AG04450 (cell line): ENCODE results near the gene SLC6A19. TPM values are rescaled to one million over a fixed set of nuclear protein-coding genes. Genes with fewer than 3 reads are reported as not detected.

Source experiments
- CTCF ChIA-PET: fragments of 300-600, 350-600 bp; formaldehyde crosslinking; extraction: SDS; loops from one replicate; lab custom pipeline; 2022; ENCODE audit warnings: antibody characterized with exemption, inconsistent platforms; lab: Charles Lee
- POLR2A ChIA-PET: fragments of 350-600 bp; formaldehyde crosslinking; extraction: SDS; loops from one replicate; lab custom pipeline; 2021; ENCODE audit warnings: antibody characterized with exemption, inconsistent platforms; lab: Yijun Ruan, JAX
- DNase-seq: peaks from one replicate; pipeline ENCODE4 v3.0.0-alpha.2; 2011; ENCODE audit warnings: low read depth, low spot score
- H3K27ac ChIP-seq: one replicate; pipeline ENCODE4 v1.5.1; 2012; ENCODE audit warnings: low read depth, low read length, control low read depth
- H3K27me3 ChIP-seq: one replicate; pipeline ENCODE4 v1.6.0; 2012; ENCODE audit warnings: low read length; ENCODE audit not compliant: control insufficient read depth, insufficient read depth
- H3K4me3 ChIP-seq: 2 replicates; pipeline ENCODE4 v1.5.1; 2011; ENCODE audit warnings: mild to moderate bottlenecking, low read depth, low read length, control low read depth
- H3K9me3 ChIP-seq: 2 replicates; pipeline ENCODE4 v1.5.1; 2012; ENCODE audit warnings: low read length; ENCODE audit not compliant: control insufficient read depth, insufficient read depth
- CTCF ChIP-seq: IDR thresholded peaks from 2 replicates; pipeline ENCODE4 v1.5.1; 2011; ENCODE audit warnings: low read depth, low read length, control low read depth, inconsistent platforms
- polyA plus RNA-seq: library from polyadenylated mRNA; depleted of rRNA; stranded (reverse); fragments of >200 nt; gene quantifications from 2 replicates; pipeline ENCODE4 v1.2.3, GENCODE V29; 2011

The SLC6A19 gene
- polyA plus RNA-seq, 1 experiment = not detected

GRCh38 chr5:1159774-1160406 is 41.5 kb upstream of the SLC6A19 start:
- no peak for DNase-seq
- Histone ChIP-seq H3K27ac (no peak overlapping the region), H3K4me3 (no peak overlapping the region), H3K9me3 (peaks cover 14% of the 10 kb centered on the region), H3K27me3 (peaks cover 6% of the 10 kb centered on the region)
- CTCF ChIA-PET = no interaction called here
- TF ChIP-seq CTCF = no peak
- POLR2A ChIA-PET = no interaction called here

GRCh38 chr5:1161108-1161832 is 40.1 kb upstream of the SLC6A19 start:
- Histone ChIP-seq H3K9me3 (peaks cover 11% of the 10 kb centered on the region), H3K27ac (no peak overlapping the region), H3K27me3 (peaks cover 2% of the 10 kb centered on the region), H3K4me3 (no peak overlapping the region)
- TF ChIP-seq CTCF = no peak
- no peak for DNase-seq
- ChIA-PET CTCF (interaction anchor here (0.9 to 1.6 kb wide), 2 partner anchors 13 to 21 kb away, joined by 3 to 6 read pairs; no protein-coding TSS in a partner anchor), POLR2A (no interaction called here)

GRCh38 chr5:1161833-1162229 is 39.6 kb upstream of the SLC6A19 start:
- Histone ChIP-seq H3K27me3 (no peaks in the 10 kb centered on the region), H3K9me3 (peaks cover 6% of the 10 kb centered on the region), H3K27ac (no peak overlapping the region), H3K4me3 (no peak overlapping the region)
- ChIA-PET POLR2A (no interaction called here), CTCF (interaction anchor here (1.6 kb wide), 1 partner anchor 12 kb away, joined by 6 read pairs; no protein-coding TSS in a partner anchor)
- TF ChIP-seq CTCF = no peak
- DNase-seq = no peak

- no peak for DNase-seq
- no peak overlapping the region for H3K27ac ChIP-seq
- no peaks in the 10 kb centered on the region for H3K27me3 ChIP-seq
- H3K9me3 ChIP-seq = peaks cover 3% of the 10 kb centered on the region; the same call in 1 of the 2 replicates
- POLR2A ChIA-PET = no interaction called here
- no peak overlapping the region for H3K4me3 ChIP-seq
- no peak for TF ChIP-seq CTCF
- CTCF ChIA-PET = interaction anchor here (1.6 kb wide), 1 partner anchor 12 kb away, joined by 6 read pairs; no protein-coding TSS in a partner anchor
These were observed 39.1 kb upstream of the SLC6A19 start for GRCh38 chr5:1162276-1162675.

GRCh38 chr5:1162751-1163150 is 38.6 kb upstream of the SLC6A19 start:
- Histone ChIP-seq H3K4me3 (no peak overlapping the region), H3K27me3 (peaks cover 3% of the 10 kb centered on the region), H3K27ac (no peak overlapping the region), H3K9me3 (peaks cover 3% of the 10 kb centered on the region; the same call in 1 of the 2 replicates)
- CTCF ChIA-PET = no interaction called here
- POLR2A ChIA-PET = no interaction called here
- no peak for DNase-seq
- no peak for TF ChIP-seq CTCF
